Measurements from ENCODE around the gene GRK5.
A peak's percentile ranks its signal among the peaks of the same experiment; 100 is the strongest.

GRK5 gene

GRCh38 chr10:119393845-119394244 lies 186.5 kb downstream of the GRK5 start:
- DNase-seq = no peak

GRCh38 chr10:119394657-119395279 lies 187.4 kb downstream of the GRK5 start:
- no peak for DNase-seq

GRCh38 chr10:119395280-119396007 lies 188.1 kb downstream of the GRK5 start:
- no peak for DNase-seq

GRCh38 chr10:119396008-119396708 lies 188.8 kb downstream of the GRK5 start:
- no peak for DNase-seq

- DNase-seq = no peak
These were observed 189.3 kb downstream of the GRK5 start for GRCh38 chr10:119396709-119397071.

- no peak for DNase-seq
These were observed 190.0 kb downstream of the GRK5 start for GRCh38 chr10:119397416-119397815.

- no peak for DNase-seq
These were observed 191.6 kb downstream of the GRK5 start for GRCh38 chr10:119398996-119399395.

- no peak for DNase-seq
These were observed 192.1 kb downstream of the GRK5 start for GRCh38 chr10:119399466-119399865.

GRCh38 chr10:119401671-119402395 lies 194.5 kb downstream of the GRK5 start:
- peak; percentile 69 for DNase-seq

- DNase-seq = no peak
These were observed 196.6 kb downstream of the GRK5 start for GRCh38 chr10:119403921-119404320.

GRCh38 chr10:119404719-119405519 lies 197.5 kb downstream of the GRK5 start:
- no peak for DNase-seq

GRCh38 chr10:119405520-119405807 lies 198.1 kb downstream of the GRK5 start:
- no peak for DNase-seq

GRCh38 chr10:119406137-119406536 lies 198.8 kb downstream of the GRK5 start:
- no peak for DNase-seq

- DNase-seq = no peak
These were observed 199.4 kb downstream of the GRK5 start for GRCh38 chr10:119406601-119407253.

GRCh38 chr10:119407254-119407777 lies 199.9 kb downstream of the GRK5 start:
- DNase-seq = no peak

- no peak for DNase-seq
These were observed 200.7 kb downstream of the GRK5 start for GRCh38 chr10:119408072-119408471.

GRCh38 chr10:119408969-119409371 lies 201.6 kb downstream of the GRK5 start:
- DNase-seq = no peak

- DNase-seq = no peak
These were observed 202.0 kb downstream of the GRK5 start for GRCh38 chr10:119409385-119409784.

- no peak for DNase-seq
These were observed 202.5 kb downstream of the GRK5 start for GRCh38 chr10:119409906-119410305.

- DNase-seq = no peak
These were observed 203.2 kb downstream of the GRK5 start for GRCh38 chr10:119410361-119411116.
